ENCODE results near the gene DLGAP5.

The DLGAP5 gene

GRCh38 chr14:55180006-55180405, 11.4 kb downstream of the DLGAP5 start:
- no peak for DNase-seq

DNA sequence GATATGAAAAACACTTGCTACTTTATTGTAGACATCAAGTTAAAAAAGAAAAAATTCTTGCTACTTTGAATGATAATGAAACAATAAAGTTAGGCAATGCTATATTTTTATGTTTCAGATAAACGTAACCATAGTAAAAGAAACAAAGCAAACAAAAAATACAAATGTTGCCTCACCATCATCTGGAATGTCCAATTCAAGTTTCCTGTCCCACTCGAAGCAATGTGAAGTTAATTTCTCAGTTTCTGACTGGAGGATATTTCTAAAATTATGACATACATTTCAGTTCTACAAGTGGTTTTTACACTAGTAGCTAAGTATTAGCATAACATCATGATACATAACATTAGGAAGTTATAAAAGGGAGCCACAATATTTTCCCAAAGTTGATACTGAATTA, 20.9 kb downstream of the DLGAP5 start:
- DNase-seq: no peak

DNA sequence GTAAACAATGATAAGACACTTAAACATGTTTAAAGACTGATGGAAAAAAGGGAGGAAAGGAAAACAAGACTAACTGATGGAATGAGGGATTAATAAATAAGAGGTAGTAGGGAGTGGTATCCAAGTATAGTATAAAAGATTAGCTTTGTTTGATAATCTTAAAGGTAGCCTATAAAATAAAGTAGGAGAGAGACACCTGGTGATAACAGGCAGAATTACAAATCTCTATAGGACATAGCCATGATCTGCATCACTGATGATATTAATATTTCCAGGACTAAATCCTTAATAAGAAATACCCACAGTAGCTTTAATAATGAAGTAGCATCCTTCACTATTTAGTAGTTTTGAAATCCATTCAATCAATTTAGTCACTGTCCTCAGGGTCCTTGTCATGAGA, 30.4 kb downstream of the DLGAP5 start:
- DNase-seq: peak in 1 of 2 experiments; percentile 39

GRCh38 chr14:55158412-55158811, 33.0 kb downstream of the DLGAP5 start:
- no peak for DNase-seq

DNA sequence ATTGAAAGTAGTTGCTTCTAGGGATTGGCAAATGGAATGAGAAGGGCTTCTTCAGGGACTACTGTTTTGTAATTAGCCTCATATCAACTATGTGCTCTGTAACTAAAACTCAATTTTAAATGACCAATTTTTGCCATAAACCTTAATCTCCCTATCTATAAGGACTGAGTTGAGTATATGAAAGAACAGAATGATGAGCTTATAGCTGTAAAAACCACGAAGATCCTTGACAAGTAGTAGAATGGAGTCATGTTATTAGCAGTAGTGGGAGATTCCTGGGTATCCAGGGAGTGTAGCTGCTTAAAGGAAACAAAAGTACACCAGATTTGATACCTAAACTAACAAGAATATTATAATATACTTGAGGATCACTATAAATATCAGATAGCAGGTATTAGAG, 34.3 kb downstream of the DLGAP5 start:
- DNase-seq: no peak

GRCh38 chr14:55153951-55154350, 37.4 kb downstream of the DLGAP5 start:
- DNase-seq: no peak

DNA sequence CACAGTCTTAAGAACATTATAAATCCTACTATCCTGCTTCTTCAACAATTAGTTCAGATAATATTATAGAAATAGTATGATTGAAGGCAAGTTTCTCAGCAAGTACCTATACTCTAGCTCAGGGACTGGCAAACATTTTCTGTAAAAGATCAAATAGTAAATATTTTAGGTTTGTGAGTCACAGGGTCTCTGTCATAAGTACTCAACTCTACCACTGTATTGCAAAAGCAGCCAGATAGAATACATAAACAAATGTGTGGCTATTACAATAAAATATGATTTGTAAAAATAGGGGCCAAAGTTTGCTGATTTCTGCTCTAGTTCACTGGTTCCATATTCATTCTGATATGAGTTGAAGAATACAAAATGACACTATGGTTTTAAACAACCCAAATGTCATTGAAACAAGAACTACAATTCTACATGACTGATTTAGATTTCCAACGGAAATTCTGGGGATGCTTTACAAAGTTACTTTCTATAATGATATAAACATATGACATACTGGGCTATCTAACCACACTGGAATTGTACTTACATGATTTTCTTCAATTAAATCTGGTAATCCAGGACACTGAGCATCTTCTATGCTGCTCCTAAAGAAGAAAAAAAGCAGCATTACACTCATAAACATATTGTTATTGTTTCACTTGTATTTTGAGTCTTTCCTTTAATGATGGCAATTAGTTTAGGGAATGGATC, 39.2 kb downstream of the DLGAP5 start:
- DNase-seq: no peak

DNA sequence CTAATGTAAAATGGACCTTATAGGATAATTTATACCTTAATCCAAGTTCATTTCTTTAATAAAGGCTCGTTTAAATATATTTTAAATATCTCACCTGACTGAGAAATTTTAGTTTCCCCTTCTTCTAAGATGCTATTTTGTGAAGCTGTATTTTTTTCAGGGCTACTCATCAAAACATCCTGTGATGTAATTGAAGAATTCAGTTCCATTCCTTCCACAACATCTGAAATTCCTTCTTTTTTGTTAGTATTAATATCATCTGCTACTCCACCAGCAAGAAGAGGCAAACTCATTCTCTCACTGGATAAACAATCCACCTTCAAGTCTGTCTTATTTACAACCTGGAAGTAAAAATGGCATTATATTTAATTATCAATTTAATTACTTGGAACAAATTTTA, 39.8 kb downstream of the DLGAP5 start:
- DNase-seq: no peak

DNA sequence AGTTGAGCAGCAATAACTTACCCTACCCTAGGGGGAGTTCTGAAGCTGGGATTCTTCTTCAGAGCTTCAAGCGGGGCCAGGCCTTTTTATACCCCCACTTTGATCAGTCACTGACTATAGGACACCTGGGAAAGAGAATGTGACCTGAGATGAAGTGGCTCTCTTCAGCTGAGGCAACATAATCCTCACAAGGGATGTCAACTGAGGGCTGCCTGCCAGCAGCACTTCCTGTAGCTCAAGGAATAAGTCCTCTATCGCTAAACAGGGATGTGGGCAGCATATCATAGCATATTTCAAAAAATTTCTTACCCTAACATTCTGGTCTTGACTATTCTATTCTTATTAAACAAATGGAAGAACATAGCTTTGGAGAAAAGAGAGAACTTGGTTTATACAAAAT, 45.0 kb downstream of the DLGAP5 start:
- no peak for DNase-seq

- no peak for DNase-seq
Measured at GRCh38 chr14:55142466-55142865, 48.9 kb downstream of the DLGAP5 start.

- DNase-seq: no peak
Measured at GRCh38 chr14:55141825-55142224, 49.6 kb downstream of the DLGAP5 start.

DNA sequence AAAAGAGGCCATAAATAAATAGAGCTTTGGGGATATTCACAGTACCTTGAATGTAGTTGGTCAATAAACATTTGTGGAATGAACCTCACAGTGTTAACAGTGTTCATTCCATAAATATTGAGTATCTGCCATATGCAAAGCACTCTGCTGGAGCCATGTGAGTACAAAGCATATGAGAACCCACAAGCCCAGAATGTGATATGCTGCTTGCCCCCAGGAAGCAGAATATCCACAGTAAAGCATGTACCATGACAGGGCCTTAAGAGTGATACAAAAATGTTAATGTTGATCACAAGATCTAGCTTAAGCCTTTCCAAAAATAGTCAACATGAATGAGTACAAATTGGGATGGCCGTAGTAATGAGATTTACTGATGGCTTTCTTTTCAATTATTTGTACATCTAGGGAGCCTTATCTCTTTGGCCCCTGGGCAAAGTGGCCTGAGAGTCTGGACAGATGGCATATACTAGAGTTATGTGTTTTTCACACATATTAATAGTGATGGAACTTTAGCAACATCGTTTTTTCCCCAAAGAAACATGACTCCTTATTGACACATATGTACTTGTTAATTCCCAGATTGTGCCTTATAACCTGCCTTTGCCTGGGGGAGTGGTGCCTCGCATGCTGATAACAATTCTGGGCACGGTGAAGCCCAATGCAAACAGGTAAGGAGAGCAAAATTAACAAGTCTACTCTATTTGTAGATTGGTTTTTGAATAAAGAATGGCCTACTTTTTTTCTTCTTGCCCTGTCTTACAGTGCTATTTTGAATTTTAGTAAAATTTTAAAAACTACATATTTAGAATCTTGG, 51.5 kb downstream of the DLGAP5 start:
- DNase-seq: no peak

GRCh38 chr14:55139141-55139540, 52.2 kb downstream of the DLGAP5 start:
- no peak for DNase-seq

GRCh38 chr14:55138091-55138490, 53.3 kb downstream of the DLGAP5 start:
- DNase-seq: no peak

- DNase-seq: no peak
Measured at GRCh38 chr14:55136885-55137786, 54.2 kb downstream of the DLGAP5 start.

DNA sequence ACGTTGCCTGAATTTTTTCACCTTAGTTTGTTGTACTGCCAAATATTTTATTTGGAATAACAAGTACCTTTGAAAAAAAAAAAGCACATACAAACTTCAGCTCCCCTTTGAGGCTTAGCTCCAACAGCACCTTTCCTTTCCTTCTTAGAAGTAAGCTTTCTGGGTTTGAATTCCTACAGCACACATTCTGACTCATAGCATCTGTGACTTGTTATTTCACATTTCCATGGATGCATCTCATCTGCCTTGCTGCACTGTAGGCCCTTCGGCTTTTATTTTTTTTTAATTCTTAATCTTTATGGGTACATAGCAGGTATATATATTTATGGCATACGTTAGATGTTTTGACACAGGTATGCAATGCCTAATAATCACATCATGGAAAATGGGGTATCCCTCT, 55.1 kb downstream of the DLGAP5 start:
- no peak for DNase-seq

GRCh38 chr14:55133416-55133815, 58.0 kb downstream of the DLGAP5 start:
- no peak for DNase-seq

- DNase-seq: no peak
Measured at GRCh38 chr14:55131370-55132137, 59.8 kb downstream of the DLGAP5 start.

GRCh38 chr14:55130196-55130550, 61.2 kb downstream of the DLGAP5 start:
- no peak for DNase-seq

DNA sequence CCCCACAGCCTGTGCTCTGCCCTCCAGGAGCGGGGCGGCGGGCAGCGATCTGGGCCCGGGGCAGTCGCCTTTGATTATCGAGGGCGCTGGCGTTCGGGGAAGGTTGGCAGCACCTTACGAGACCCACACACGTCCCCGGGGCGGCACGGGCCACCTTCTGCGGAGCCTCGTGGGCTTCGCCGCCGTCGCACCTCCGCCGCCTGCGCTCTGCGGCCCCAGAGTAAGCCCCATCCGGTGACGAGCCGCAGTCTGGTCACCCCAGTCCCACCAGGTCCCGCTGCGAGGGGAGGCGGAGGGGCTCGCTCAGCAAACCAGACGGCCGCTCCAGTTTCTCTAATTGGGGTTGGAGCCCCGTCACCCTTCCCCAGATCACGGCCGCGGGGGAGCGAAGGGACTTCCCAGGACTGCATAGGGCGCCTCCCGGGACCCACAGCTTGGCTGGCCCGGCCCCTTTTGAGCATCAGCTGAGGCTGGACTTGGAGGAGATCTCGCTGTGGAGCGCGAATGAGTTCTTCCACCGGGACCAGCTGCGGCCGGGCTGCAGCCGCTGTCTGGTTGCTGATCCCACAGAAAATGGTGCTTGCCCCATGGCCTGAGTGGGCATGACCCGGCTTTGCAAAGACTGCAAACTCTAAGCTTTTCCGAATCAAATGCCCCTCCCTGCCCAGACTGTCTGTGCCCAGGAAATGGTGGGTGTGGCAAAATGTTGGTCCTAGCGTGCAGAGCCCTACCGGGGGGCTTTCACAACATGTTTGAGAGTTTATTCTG, 61.8 kb downstream of the DLGAP5 start:
- DNase-seq: no peak

DNA sequence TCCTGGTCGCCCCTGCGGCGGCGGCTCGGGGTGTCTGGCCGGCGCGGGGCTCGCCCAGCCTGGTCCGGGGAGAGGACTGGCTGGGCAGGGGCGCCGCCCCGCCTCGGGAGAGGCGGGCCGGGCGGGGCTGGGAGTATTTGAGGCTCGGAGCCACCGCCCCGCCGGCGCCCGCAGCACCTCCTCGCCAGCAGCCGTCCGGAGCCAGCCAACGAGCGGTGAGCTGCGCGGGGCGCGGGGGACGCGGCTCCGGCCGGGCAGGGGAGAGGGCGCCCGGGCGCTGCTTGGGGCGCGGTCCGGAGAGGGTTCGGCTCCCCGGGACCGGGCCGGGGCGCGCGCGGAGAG, 62.3 kb downstream of the DLGAP5 start, which contains the start of gene LGALS3:
Gene LGALS3 (plus strand): TSS at position 167 of the 342 bp plus-strand sequence. CDS start 8,122 bp downstream, outside the sequence.
- no peak for DNase-seq

Data from SW 1271 (cell line).